K562 (cell line): ENCODE measurements around the gene GALNT5. TPM values are rescaled to one million over a fixed set of nuclear protein-coding genes. Genes with fewer than 3 reads are reported as not detected.

Source experiments
- ZKSCAN3 ChIP-seq: fragments of 250-450 bp; sonication (Bioruptor Pico); IDR thresholded peaks from 2 replicates; pipeline ENCODE4 v1.4.0; 2020
- ZNF584 ChIP-seq: fragments of 200-800 bp; sonication (Bioruptor generic); IDR thresholded peaks from 2 replicates; pipeline ENCODE4 v1.6.1; 2016; ENCODE audit warnings: low read depth, mild to moderate bottlenecking, missing genetic modification characterization, missing compliant biosample characterization
- polyA plus RNA-seq, 8 experiments: library from polyadenylated mRNA; depleted of rRNA in 4 of 8; stranded (reverse) in 5 of 8; unstranded in 3 of 8; fragments of >200 nt; fragmentation: Nextera tagmentation in 2 of 8; fragmentation: Illumina TruSeq in 1 of 8; extraction: Ambion mirVana in 2 of 8; extraction: Trizol in 1 of 8; gene quantifications; 2 replicates each; pipeline versions ENCODE4 v1.2.1 to v1.2.3, GENCODE V29; 2011 to 2014; ENCODE audit warnings: inconsistent platforms in 1 of 8, missing spikeins in 1 of 8
- total RNA-seq, 7 experiments: library from RNA; depleted of rRNA in 6 of 7; stranded (reverse); fragments of >200 nt in 6 of 7; fragmentation: Illumina TruSeq in 2 of 7; extraction: Trizol in 2 of 7; gene quantifications; 2 replicates each; pipeline versions ENCODE4 v1.2.1 to v1.2.3, GENCODE V29; 2011 to 2021; ENCODE audit warnings: low replicate concordance in 1 of 7
- TF ChIP-seq, protein P1 (sequence below), 3 experiments: fragments of 200-800 bp in 1 of 3; fragments of 250-450 bp in 1 of 3; fragments of 450-650 bp in 1 of 3; sonication (Bioruptor Pico) in 1 of 3; sonication (Bioruptor generic) in 1 of 3; formaldehyde crosslinking in 1 of 3; IDR thresholded peaks; 2 replicates each; pipeline versions ENCODE4 v1.6.1 to v1.8.0; 2016 to 2022; ENCODE audit warnings: mild to moderate bottlenecking in 2 of 3, missing genetic modification characterization in 2 of 3, missing compliant biosample characterization in 1 of 3, moderate library complexity in 1 of 3
- TF ChIP-seq, protein P2 (sequence below): sonication (generic); formaldehyde crosslinking; IDR thresholded peaks from 2 replicates; pipeline ENCODE4 v1.8.0; 2022; ENCODE audit warnings: missing genetic modification reagents, mild to moderate bottlenecking, borderline replicate concordance
- TF ChIP-seq, protein P3 (sequence below): fragments of 250-450 bp; sonication (Bioruptor Pico); IDR thresholded peaks from 2 replicates; pipeline ENCODE4 v1.5.0; 2021

The GALNT5 gene
- total and polyA plus RNA-seq, 9 of the 15 experiments (the other 6 are each of a cell fraction or from before 2014, with no cell fraction given) = 21.6 to 73.0 (median 54.7) TPM

DNA sequence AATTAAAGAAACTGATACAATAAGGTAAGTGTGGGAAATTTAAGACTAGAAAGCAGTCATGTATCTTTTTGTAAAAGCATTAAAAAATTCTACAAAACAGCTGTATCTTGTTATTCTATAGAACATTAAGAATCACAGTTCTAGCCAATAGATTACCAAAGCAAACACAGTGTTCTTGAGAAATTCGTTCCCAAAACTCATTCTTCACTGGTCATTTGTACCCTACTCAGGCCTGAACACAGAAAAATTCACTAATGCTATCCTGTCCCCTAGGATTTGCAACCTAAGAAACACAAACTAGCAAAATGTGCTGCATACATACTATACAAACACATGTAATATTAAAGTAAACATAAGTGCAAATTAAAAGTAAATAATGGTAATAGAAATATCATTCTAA lies 39.0 kb downstream of the GALNT5 start (continued):
- TF ChIP-seq, protein P1, sequence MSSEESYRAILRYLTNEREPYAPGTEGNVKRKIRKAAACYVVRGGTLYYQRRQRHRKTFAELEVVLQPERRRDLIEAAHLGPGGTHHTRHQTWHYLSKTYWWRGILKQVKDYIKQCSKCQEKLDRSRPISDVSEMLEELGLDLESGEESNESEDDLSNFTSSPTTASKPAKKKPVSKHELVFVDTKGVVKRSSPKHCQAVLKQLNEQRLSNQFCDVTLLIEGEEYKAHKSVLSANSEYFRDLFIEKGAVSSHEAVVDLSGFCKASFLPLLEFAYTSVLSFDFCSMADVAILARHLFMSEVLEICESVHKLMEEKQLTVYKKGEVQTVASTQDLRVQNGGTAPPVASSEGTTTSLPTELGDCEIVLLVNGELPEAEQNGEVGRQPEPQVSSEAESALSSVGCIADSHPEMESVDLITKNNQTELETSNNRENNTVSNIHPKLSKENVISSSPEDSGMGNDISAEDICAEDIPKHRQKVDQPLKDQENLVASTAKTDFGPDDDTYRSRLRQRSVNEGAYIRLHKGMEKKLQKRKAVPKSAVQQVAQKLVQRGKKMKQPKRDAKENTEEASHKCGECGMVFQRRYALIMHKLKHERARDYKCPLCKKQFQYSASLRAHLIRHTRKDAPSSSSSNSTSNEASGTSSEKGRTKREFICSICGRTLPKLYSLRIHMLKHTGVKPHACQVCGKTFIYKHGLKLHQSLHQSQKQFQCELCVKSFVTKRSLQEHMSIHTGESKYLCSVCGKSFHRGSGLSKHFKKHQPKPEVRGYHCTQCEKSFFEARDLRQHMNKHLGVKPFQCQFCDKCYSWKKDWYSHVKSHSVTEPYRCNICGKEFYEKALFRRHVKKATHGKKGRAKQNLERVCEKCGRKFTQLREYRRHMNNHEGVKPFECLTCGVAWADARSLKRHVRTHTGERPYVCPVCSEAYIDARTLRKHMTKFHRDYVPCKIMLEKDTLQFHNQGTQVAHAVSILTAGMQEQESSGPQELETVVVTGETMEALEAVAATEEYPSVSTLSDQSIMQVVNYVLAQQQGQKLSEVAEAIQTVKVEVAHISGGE (CRISPR knock-in tag; IDR thresholded peaks at IDR 0.05) = no peak
- TF ChIP-seq, protein P2, sequence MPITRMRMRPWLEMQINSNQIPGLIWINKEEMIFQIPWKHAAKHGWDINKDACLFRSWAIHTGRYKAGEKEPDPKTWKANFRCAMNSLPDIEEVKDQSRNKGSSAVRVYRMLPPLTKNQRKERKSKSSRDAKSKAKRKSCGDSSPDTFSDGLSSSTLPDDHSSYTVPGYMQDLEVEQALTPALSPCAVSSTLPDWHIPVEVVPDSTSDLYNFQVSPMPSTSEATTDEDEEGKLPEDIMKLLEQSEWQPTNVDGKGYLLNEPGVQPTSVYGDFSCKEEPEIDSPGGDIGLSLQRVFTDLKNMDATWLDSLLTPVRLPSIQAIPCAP = no peak
- TF ChIP-seq, protein P3, sequence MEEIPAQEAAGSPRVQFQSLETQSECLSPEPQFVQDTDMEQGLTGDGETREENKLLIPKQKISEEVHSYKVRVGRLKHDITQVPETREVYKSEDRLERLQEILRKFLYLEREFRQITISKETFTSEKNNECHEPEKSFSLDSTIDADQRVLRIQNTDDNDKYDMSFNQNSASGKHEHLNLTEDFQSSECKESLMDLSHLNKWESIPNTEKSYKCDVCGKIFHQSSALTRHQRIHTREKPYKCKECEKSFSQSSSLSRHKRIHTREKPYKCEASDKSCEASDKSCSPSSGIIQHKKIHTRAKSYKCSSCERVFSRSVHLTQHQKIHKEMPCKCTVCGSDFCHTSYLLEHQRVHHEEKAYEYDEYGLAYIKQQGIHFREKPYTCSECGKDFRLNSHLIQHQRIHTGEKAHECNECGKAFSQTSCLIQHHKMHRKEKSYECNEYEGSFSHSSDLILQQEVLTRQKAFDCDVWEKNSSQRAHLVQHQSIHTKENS (CRISPR knock-in tag) = no peak
- TF ChIP-seq ZNF584 (CRISPR knock-in tag) = no peak
- TF ChIP-seq ZKSCAN3 = no peak
